HG02759 (cell line): ENCODE results near the gene RELL1.

Experiments used
- ATAC-seq: cut with Tn5 transposase; IDR thresholded peaks from one replicate; pipeline ENCODE4 v1.9.1; 2021; ENCODE audit warnings: mild to moderate bottlenecking, moderate library complexity; ENCODE audit not compliant: unreplicated experiment

Gene RELL1

DNA sequence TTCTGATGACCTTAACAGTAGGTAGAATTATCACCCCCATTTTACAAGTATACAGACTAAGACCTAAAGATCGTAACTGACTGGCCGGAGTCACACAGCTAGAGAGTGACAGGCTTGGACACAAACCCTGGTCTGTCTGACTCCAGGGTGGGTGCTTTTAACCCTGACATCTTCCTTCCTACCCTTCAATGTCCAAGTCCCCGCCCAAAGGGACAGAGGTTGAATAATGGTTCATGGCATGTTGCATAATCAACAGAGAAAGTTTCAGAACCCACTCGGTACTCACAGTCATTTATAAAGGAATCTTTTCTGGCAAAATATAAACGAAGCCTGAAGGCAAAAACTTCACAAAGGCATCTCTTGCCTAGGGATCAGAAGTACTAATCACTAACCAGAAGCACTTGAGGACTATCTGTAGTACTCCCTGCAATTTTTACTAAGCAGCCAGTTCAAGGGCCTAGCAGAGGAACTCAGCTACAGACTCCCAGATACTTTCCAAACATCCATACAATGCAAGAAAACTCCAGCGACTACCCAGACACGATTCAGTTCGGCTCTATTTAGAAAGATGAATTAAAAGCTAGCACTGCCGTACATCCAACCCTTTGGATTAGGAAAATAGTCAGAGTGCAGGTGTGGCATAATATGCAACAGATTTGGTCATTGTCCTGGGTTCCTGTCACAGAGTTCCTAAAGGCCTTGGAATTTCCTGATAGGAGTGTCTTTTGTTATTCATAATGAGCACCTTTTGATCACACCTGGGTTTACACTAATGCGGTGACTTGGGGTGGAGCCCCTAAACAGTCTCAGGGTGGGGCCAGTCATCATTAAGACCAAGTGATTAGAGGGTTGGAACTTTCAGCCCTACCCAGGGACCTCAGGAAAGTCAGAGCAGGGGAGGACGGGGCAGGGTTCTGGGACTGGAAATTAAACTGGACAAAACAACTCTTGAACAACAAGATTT, 44.0 kb downstream of the RELL1 start:
- no peak for ATAC-seq

- ATAC-seq, result no peak
Measured at GRCh38 chr4:37641352-37641751, 44.8 kb downstream of the RELL1 start.

- no peak for ATAC-seq
Measured at GRCh38 chr4:37639551-37640285, 46.5 kb downstream of the RELL1 start.

DNA sequence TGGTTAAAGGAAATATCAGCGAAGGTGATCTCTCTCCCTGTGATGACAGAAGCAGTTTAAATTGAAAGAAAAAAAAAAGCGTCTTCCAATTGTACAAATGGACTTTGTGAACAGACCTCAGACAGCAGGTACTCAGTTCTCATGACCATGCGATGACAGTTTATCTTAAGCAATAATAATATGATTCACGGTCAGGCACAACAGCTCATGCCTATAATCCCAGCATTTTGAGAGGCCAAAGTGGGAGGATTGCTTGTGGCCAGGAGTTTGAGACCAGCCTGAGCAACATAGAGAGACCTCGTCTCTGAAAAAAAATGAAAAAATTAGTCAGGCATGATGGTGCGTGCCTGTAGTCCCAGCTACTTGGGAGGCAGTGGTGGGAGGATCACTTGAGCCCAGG, 51.0 kb downstream of the RELL1 start:
- no peak for ATAC-seq

- no peak for ATAC-seq
Measured at GRCh38 chr4:37634180-37634579, 52.0 kb downstream of the RELL1 start.

GRCh38 chr4:37632836-37633235, 53.3 kb downstream of the RELL1 start:
- no peak for ATAC-seq

DNA sequence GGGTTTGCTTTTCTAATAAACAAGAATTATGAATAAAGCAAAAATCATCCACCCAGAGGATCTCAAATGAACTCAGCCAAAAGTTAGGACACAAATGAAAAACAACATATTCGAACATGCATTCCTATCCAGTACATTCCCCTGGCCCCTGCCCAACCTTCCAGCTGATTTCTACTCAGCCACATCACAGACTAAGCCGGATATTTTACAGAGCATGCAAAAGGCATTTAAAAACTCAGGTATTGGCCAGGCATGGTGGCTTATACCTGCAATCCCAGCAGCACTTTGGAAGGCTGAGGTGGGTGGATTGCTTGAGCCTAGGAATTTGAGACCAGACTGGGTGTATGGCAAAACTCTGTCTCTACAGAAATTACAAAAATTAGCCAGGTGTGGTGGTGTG, 54.6 kb downstream of the RELL1 start:
- ATAC-seq, result no peak

DNA sequence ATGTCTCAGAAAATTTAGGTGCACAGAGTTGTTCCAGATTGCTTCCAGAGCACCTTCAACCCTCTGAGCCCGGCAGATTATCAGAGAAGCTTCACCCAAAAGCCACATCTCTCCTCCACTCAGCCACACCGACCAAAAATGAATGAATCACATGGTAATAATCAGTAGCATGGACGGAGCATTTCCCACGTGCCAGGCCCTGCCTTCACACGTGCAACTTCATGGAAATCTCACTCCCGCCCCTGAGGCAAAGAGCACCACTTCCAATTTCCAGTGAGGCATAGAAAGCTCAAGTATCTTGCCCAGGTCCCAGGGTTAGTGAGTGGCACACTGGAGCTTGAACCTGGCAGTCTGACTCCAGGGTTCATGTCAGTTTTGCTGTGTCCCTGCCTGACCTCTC, 56.5 kb downstream of the RELL1 start:
- no peak for ATAC-seq

- no peak for ATAC-seq
Measured at GRCh38 chr4:37628977-37629609, 57.1 kb downstream of the RELL1 start.

GRCh38 chr4:37627263-37627662, 58.9 kb downstream of the RELL1 start:
- no peak for ATAC-seq

DNA sequence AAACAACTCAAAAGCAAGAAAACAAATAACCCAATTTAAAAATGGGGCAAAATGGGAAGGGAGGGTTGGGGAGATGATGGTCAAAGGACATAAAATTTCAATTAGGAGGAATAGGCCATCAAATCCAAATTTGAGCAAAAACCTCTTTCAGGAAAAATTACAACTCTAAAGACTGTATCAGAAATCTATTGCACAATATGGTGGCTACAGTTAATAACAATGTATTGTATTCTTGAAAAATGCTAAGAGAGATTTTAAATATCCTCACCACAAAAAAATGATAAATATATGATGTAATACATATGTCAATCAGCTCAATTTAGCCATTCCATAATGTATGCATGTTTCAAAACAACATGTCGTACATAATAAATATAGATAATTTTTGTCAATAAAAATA, 60.7 kb downstream of the RELL1 start:
- no peak for ATAC-seq

GRCh38 chr4:37623940-37624339, 62.2 kb downstream of the RELL1 start:
- no peak for ATAC-seq

DNA sequence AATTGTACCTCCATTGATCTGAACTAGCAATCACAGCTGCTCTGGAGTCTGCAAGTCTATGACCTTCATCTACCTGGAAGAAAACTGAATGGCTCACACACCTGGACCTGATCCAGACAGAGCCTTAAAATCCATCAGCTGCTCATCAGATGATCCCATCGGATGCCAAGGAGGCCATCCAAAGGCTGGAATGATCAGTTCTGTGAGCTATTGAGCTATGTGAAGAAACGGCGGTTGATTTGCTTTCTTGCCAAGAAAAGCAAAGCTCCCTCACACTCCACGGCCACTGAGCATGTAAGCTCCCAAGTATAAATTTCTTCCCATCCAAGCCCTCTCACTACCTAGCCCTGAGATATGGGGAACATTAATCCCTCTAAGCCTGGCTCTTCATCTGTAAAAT, 63.1 kb downstream of the RELL1 start:
- no peak for ATAC-seq

- no peak for ATAC-seq
Measured at GRCh38 chr4:37620176-37620575, 66.0 kb downstream of the RELL1 start.

DNA sequence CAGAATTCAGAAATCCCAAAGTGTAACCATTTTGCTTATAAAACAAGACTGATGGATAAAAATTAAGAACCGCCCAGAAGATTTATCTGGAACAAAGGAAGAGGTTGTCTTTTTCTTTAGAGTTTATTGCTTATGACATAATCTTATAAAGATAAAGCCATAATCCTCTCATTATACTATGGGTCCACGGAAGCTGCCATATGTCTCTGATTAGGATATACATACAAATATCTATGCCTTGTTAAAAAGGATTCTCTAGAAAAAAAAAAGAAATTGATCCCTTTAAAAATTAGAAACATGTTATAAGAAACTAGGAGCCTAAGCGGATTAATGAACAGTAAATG, 70.5 kb downstream of the RELL1 start:
- ATAC-seq, result no peak

DNA sequence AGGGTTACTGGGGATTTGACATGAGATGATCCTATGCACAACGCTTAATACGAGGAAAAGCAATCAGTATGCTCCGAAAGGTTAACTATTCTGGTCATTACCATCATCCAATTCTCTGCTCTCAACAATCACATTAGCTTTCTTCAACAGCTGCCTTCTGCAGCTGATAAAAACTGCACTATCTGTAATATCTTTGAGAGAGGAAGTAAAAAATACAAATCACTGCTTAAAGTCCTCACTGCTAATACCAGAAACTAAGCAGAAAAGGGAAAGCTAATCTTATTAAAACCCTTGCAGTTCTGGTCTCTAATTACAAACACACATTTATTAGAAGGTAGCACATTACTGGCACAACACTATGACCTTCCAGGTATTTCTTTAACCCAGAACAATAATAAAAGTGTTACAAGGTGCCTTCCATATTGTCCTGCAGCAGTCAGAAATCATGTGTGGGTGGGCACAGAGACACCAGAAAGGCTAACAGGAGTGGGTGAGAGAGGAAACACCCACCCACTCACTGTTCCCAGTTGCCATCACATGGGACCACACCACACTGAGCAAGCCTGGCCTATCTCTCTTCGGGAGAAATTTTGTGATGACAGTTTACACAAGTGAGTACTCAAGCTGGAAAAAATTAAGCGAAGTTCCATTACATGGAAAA, 71.0 kb downstream of the RELL1 start:
- no peak for ATAC-seq

GRCh38 chr4:37612811-37613210, 73.4 kb downstream of the RELL1 start:
- no peak for ATAC-seq

- ATAC-seq, result no peak
Measured at GRCh38 chr4:37609626-37610025, 76.5 kb downstream of the RELL1 start.

- ATAC-seq, result no peak
Measured at GRCh38 chr4:37607018-37607417, 79.2 kb downstream of the RELL1 start.

DNA sequence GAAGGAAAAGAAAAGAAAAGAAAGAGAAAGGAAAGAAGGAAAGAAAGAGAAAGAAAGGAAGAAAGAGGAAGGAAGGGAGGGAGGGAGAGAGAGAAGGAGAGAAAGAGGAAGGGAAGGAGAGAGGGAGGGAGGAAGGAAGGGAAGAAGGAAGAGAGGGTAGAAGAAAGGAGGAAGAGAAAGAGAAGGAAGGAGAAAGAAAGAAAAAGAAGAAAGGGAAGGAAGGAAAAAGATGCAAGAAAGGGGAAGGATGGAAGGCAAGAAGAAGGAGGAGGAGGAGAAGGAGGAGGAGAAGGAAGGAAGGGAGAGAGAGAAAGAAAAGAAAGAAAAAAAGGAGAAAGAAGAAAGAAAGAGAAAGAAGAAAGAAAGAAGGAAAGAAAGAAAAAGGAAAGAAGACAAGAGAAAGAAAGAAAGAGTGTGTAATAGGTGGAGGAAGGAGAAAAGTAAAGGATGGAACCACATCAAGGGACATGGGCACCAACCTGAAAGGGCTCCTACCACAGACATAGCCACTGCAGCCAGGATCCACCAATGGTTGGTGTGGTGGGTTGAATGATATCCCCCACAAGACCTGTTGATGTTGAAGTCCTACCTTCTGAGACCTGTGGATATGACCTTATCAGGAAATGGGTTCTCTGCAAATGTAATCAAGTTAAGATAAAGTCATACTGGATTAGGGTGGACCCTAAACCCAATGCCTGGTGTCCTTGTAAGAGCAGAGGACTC, 80.2 kb downstream of the RELL1 start:
- ATAC-seq, result no peak

- ATAC-seq, result no peak
Measured at GRCh38 chr4:37604461-37604860, 81.7 kb downstream of the RELL1 start.
